Umbilical cord (tissue), 2 donors: ENCODE measurements around the gene GNMT. TPM values are rescaled to one million over a fixed set of nuclear protein-coding genes. Genes with fewer than 3 reads are reported as not detected.

Source experiments
- DNase-seq: peaks from one replicate; pipeline ENCODE4 v3.0.0-alpha.2; 2015; ENCODE audit warnings: low spot score
- total RNA-seq: library from RNA; depleted of rRNA; stranded (reverse); fragments of >200 nt; gene quantifications from one replicate; pipeline ENCODE4 v1.2.3, GENCODE V29; 2014; ENCODE audit warnings: low replicate concordance; ENCODE audit not compliant: insufficient read depth

Gene GNMT
- total RNA-seq: not detected

GRCh38 chr6:42960243-42961019 lies at the start of gene GNMT:
TSS of gene GNMT (plus strand) at chr6:42960754. CDS start at chr6:42960768, 14 bp downstream.
- DNase-seq: no peak

- DNase-seq: no peak
These were observed 49.2 kb upstream of the GNMT start for GRCh38 chr6:42911171-42912021.

GRCh38 chr6:42914546-42914945 lies 46.0 kb upstream of the GNMT start:
- DNase-seq: no peak

- no peak for DNase-seq
These were observed 44.8 kb upstream of the GNMT start, which contains the start of gene PTCRA for GRCh38 chr6:42915732-42916131. TSS of gene PTCRA (plus strand) at chr6:42916053. CDS start at chr6:42916070, 17 bp downstream.

GRCh38 chr6:42916288-42916687 lies 44.3 kb upstream of the GNMT start:
- no peak for DNase-seq

GRCh38 chr6:42921801-42922200 lies 38.8 kb upstream of the GNMT start:
- DNase-seq: no peak

GRCh38 chr6:42923666-42924065 lies 36.9 kb upstream of the GNMT start:
- no peak for DNase-seq

- DNase-seq: no peak
These were observed 35.2 kb upstream of the GNMT start for GRCh38 chr6:42925248-42925857.

GRCh38 chr6:42928986-42929820 lies 31.4 kb upstream of the GNMT start, which contains the start of gene CNPY3:
TSS of gene CNPY3 (plus strand) at chr6:42929480. CDS start at chr6:42929571, 91 bp downstream.
- peak; percentile 98 for DNase-seq

GRCh38 chr6:42929821-42930360 lies 30.7 kb upstream of the GNMT start:
- DNase-seq: peak; percentile 90

GRCh38 chr6:42932412-42932811 lies 28.1 kb upstream of the GNMT start:
- DNase-seq: no peak

- no peak for DNase-seq
These were observed 27.3 kb upstream of the GNMT start for GRCh38 chr6:42933205-42933604.

GRCh38 chr6:42935322-42935721 lies 25.2 kb upstream of the GNMT start:
- DNase-seq: no peak

GRCh38 chr6:42936398-42936797 lies 24.2 kb upstream of the GNMT start:
- no peak for DNase-seq

- no peak for DNase-seq
These were observed 22.8 kb upstream of the GNMT start for GRCh38 chr6:42937548-42938427.

- DNase-seq: no peak
These were observed 22.1 kb upstream of the GNMT start for GRCh38 chr6:42938428-42938796.

GRCh38 chr6:42938987-42939809 lies 21.4 kb upstream of the GNMT start:
- DNase-seq: no peak

GRCh38 chr6:42939810-42940167 lies 20.8 kb upstream of the GNMT start:
- no peak for DNase-seq

GRCh38 chr6:42940493-42941045 lies 20.0 kb upstream of the GNMT start:
- no peak for DNase-seq
